AG04449 (cell line): ENCODE measurements around the gene NOX3.

ENCODE experiments used
- CTCF ChIA-PET: fragments of 350-600 bp; formaldehyde crosslinking; extraction: SDS; loops from one replicate; lab custom pipeline; 2021; ENCODE audit warnings: antibody characterized with exemption; lab: Yijun Ruan, JAX
- POLR2A ChIA-PET: fragments of 400-600, 350-600 bp; formaldehyde crosslinking; extraction: SDS; loops from one replicate; lab custom pipeline; 2020; ENCODE audit warnings: antibody characterized with exemption, inconsistent platforms; lab: Yijun Ruan, JAX
- DNase-seq: peaks from one replicate; pipeline ENCODE4 v3.0.0-alpha.2; 2010; ENCODE audit warnings: low read depth, low spot score
- H3K4me3 ChIP-seq: 2 replicates; pipeline ENCODE4 v1.5.1; 2011; ENCODE audit warnings: low read depth, mild to moderate bottlenecking, control low read depth, low read length
- CTCF ChIP-seq: IDR thresholded peaks from one replicate; pipeline ENCODE4 v1.5.1; 2011; ENCODE audit warnings: mild to moderate bottlenecking, moderate library complexity, low read length, control low read depth, inconsistent platforms; ENCODE audit not compliant: insufficient read depth; ENCODE audit errors: missing control alignments

Gene NOX3

GRCh38 chr6:155397172-155397705, 58.4 kb downstream of the NOX3 start:
- CTCF ChIA-PET, result interaction anchor here (1.3 to 1.8 kb wide), 2 partner anchors 13 to 29 kb away, joined by 3 to 5 read pairs; no protein-coding TSS in a partner anchor
- no peak for TF ChIP-seq CTCF
- POLR2A ChIA-PET, result no interaction called here
- DNase-seq, result no peak
- no peak overlapping the region for H3K4me3 ChIP-seq

DNA sequence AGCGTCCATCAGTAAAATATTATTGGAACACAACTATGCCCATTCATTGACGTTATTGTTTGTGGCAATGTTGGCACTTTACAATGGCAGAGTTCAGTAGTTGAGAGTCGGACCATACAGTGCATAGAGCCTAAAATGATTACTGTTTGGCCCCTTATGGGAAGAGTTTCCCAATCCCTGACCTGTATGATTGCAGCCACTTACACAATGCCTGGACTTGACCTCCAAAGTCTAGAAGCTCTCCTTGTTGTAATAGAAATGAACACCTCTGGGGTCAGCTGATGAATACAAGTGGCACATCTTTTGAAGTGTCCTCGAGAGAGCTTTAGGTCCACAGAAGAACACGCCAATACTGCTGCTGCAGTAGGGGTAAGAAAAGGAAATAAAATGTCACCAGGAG, 59.0 kb downstream of the NOX3 start:
- no peak for DNase-seq
- H3K4me3 ChIP-seq, result no peak overlapping the region
- ChIA-PET CTCF (no interaction called here), POLR2A (no interaction called here)
- TF ChIP-seq CTCF, result no peak

- no peak overlapping the region for H3K4me3 ChIP-seq
- ChIA-PET POLR2A (no interaction called here), CTCF (no interaction called here)
- no peak for TF ChIP-seq CTCF
- no peak for DNase-seq
Measured at GRCh38 chr6:155395339-155395738, 60.3 kb downstream of the NOX3 start.

GRCh38 chr6:155389130-155389529, 66.5 kb downstream of the NOX3 start:
- ChIA-PET CTCF (no interaction called here), POLR2A (no interaction called here)
- H3K4me3 ChIP-seq, result no peak overlapping the region
- no peak for DNase-seq
- TF ChIP-seq CTCF, result no peak

GRCh38 chr6:155388591-155388990, 67.0 kb downstream of the NOX3 start:
- CTCF ChIA-PET, result no interaction called here

GRCh38 chr6:155387481-155387880, 68.2 kb downstream of the NOX3 start:
- POLR2A ChIA-PET, result no interaction called here
- no peak for DNase-seq
- CTCF ChIA-PET, result no interaction called here
- TF ChIP-seq CTCF, result no peak
- no peak overlapping the region for H3K4me3 ChIP-seq

More at GRCh38 chr6:155388591-155388990, 67.0 kb downstream of the NOX3 start:
- POLR2A ChIA-PET, result interaction anchor here (0.5 kb wide), 1 partner anchor 18 kb away, joined by 3 read pairs; no protein-coding TSS in a partner anchor
- no peak for TF ChIP-seq CTCF
- H3K4me3 ChIP-seq, result no peak overlapping the region
- DNase-seq, result no peak
